GM13977 (cell line): ENCODE results near the gene RCOR1.
A peak's percentile ranks its signal among the peaks of the same experiment; 100 is the strongest.

Source experiments
- DNase-seq: peaks from one replicate; pipeline ENCODE4 v3.0.0; 2012; ENCODE audit warnings: low spot score
- CTCF ChIP-seq: IDR thresholded peaks from 2 replicates; pipeline ENCODE4 v1.5.1; 2012; ENCODE audit warnings: mild to moderate bottlenecking, control low read depth; ENCODE audit not compliant: insufficient read depth; ENCODE audit errors: extremely low read depth, missing control alignments
- in situ Hi-C: fragments of 300-500 bp; cut with MboI; formaldehyde crosslinking; loops from one replicate; pipeline ENCODE4 v1.12.0; 2022; ENCODE audit warnings: low sequenced_read_pairs, low pct_unique_long_range_greater_than_20kb, mixed read lengths, inconsistent platforms; ENCODE audit not compliant: unreplicated experiment

RCOR1 gene

GRCh38 chr14:102593825-102594137 is 1.3 kb downstream of the RCOR1 start:
- peak; percentile 22 for DNase-seq
- in situ Hi-C loops = no loop called here
- TF ChIP-seq CTCF = no peak

- TF ChIP-seq CTCF = peak; percentile 71
- in situ Hi-C loops = no loop called here
- DNase-seq = peak; percentile 89
Measured at GRCh38 chr14:102594514-102595175, 2.2 kb downstream of the RCOR1 start.

- in situ Hi-C loops = no loop called here
- no peak for TF ChIP-seq CTCF
Measured at GRCh38 chr14:102601378-102601925, 9.0 kb downstream of the RCOR1 start.

GRCh38 chr14:102602421-102603292 is 10.2 kb downstream of the RCOR1 start:
- in situ Hi-C loops = no loop called here
- no peak for DNase-seq
- TF ChIP-seq CTCF = no peak

More at GRCh38 chr14:102601378-102601925, 9.0 kb downstream of the RCOR1 start:
- no peak for DNase-seq

- in situ Hi-C loops = no loop called here
- no peak for TF ChIP-seq CTCF
- DNase-seq = no peak
Measured at GRCh38 chr14:102603293-102603907, 11.0 kb downstream of the RCOR1 start.

GRCh38 chr14:102604183-102604582 is 11.7 kb downstream of the RCOR1 start:
- in situ Hi-C loops = no loop called here
- DNase-seq = no peak
- TF ChIP-seq CTCF = no peak
